ENCODE results near the gene HOXC10.

HOXC10 gene

DNA sequence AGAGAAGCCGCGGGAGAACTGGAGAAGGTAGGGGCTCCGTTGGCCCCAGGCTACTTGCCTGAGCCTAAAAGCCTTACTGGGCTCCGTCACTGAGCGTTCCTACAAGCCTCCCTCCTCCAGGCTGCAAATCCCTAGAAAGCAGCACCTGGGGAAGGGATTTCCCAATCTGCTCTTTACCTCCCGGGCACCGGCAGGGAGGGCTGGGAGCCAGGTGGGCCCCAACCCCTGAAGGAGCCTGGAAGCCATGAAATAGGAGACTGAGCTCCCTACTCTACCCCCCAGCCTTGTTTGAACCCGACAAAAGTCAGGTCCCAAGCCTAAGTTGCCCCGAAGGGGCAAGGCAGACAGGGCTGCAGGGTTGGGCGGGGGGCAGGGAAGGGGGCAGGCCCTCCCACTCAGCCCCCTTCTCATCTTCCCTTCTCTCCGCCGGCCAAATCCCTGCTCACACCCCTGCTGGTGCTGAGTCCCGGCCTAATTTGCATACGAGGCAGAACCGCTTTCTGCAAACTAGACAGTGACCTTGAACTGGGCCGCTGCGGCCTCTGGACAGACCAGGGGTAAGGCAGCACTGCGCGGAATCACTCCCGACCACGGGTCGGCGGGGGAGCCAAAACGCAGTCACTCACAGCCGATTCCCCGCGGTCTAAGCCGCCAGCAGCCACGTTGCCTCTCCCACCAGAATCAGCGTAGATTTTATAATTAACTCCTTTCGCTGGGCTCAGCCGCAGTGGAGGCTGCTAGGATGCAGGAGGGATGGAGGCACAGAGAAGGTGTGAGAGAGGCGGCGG is 34.0 kb upstream of the HOXC10 start:
- no peak for DNase-seq

DNA sequence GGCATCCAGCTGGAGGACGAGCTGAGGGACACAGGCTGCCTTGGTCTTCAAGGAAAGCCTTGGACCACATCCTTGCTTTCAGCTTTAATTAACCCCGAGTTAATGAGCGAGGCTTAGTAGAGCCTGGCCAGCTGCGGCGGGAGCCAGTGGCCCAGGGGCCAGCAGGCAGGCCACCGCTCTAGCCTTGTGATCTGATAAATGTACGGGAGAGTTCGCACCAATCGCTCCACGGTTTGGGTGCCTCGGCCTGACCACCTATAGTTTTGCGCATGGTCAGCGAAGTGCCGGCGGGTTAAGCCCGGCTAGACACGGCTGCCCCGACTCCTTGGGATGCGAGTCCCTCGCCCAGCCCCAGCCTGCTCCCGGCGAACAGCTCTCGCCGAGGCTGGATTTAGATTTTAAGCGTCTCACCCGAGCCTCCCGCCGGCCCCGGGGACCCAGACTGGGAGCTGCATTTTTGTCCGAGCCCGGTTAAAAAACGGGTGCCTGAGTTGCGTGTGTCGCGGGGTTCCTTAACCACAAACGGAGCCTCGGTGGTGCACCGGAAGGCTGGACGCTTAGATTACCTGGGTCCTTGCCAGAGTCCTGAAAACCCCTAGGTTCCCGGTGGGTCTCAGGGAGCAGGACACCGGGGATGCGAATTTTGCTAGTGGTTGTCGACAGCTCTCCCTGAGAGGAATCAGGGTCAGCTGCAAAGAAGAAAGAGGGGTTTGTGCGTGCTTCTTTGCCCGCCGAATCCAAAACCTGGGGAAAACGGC is 33.2 kb upstream of the HOXC10 start:
- no peak for DNase-seq

DNA sequence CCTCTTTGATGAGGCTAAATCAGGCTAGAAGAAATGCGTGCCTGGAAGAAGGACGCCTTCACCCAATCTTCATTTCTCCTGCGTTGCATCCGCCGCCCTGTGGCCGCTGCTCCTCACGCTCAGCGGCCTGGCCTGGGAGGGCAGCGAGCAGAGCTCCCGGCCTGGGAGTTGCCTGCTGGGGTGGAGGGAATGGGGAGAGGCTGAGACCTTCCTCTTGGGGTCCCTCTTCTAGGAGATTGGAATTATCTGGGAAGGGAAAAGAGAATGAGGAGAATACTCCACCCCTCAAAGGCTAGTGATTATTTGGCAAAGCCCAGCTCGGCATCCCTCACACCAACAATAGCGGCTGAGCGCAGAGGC is 32.6 kb upstream of the HOXC10 start:
- no peak for DNase-seq

DNA sequence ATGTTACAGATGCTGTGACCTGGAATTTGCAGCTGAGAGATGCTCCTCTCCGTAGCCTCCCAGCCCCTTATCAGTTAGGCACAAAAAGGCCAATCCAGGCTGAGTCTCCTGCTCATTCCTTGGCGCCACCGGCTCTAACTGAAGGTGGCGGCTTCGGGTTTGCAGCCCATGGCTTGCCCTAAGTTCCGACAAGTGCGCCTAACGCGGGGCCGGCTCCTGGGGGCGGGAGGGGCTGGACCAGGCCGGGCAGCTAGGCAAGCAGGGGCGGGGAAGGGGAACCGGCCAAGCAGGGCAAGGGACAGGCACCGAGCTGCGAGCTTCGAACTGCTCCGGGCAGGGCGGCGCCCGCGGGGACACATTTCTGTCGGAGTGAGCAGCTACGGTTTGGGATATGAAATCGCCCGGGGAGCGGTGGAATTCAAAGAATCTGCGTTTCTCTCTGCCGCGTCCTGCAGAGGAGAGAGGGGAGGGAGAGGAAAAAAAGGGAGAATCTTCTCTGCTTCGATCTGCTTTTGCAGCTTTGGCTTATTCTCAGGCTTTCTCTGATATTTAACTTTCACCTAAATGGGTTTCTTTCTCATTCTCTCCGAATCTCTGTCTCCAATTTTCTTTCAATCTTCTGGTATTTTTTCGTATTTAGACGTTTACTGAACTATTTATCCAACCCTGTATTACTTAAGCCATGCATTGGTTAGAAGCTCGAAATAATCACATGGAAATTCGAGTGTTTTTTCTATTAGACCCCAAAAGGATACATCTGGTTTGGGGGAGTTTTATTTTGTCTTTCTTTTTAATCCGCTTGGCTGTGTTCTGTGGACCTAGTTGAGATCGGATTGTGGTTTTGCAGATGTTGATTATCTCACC is 31.8 kb upstream of the HOXC10 start:
- DNase-seq, result no peak

DNA sequence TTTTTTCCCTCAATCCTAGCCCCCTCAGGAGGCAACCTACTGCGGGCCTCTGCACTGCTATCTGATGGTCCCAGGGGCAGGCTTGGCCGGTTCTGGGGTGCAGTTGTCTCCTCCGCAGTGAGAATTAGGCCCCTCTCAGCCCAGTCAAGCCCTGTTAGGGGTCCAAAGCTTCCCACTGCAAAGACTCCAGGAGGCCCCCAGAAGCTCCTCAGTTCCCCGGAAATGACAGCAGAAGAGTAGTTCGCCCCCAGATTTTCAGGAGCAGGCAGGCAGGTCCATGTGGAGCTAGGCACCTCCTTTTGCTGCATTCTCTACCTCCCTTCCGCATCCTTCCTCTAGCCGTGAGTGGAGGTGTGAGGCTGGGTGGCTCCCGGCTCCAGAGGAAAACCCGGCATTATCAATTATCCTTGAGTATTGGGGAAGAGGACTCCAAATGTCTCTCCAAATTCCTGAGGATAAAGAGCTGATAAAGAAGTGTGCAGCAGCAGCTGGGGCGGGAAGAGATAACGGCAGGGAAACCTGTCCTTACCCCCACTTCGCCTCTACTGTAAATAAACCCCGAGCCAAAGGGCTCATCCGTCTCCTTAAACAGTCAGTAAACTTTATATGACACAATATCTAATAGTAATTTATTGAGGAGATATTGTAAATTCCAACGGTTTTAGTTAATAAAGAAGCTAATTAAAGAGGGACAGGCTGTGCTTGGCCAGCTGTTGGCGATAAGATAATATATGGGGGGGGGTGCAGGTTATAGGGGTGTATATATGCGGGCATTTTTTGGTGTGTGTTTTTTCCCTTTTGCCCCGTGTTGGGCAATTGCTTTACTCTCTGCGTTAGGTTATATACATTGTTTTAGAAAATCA is 30.9 kb upstream of the HOXC10 start:
- DNase-seq, result no peak

GRCh38 chr12:53954694-53955035 is 30.3 kb upstream of the HOXC10 start, which contains the start of gene HOXC12:
TSS of gene HOXC12 (plus strand) at chr12:53954903. CDS start at chr12:53954930, 27 bp downstream.
- no peak for DNase-seq

DNA sequence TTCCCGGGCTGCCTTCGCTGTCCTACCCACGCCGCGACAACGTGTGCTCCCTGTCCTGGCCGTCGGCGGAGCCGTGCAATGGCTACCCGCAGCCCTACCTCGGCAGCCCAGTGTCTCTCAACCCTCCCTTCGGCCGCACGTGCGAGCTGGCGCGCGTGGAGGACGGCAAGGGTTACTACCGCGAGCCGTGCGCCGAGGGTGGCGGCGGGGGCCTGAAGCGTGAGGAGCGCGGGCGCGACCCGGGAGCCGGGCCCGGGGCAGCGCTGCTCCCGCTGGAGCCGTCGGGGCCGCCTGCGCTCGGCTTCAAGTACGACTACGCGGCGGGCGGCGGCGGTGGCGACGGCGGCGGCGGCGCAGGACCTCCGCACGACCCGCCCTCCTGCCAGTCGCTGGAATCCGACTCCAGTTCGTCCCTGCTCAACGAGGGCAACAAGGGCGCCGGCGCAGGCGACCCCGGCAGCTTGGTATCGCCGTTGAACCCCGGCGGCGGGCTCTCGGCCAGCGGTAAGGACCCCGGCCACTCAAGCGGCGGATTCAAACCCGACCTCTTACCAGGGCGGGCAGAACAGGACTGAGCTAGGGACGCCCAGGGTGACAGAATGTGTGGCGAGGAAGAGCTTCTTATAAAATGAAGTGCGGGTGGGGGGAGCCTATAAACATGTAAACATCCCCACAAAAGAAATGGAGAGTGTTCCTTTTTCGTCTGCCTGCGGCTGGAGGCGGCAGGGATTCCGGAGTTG is 29.7 kb upstream of the HOXC10 start:
- no peak for DNase-seq

GRCh38 chr12:53955776-53956250 is 29.1 kb upstream of the HOXC10 start:
- DNase-seq, result no peak

- DNase-seq, result no peak
Measured at GRCh38 chr12:53956251-53956887, 28.6 kb upstream of the HOXC10 start.

- no peak for DNase-seq
Measured at GRCh38 chr12:53956914-53957536, 27.9 kb upstream of the HOXC10 start.

DNA sequence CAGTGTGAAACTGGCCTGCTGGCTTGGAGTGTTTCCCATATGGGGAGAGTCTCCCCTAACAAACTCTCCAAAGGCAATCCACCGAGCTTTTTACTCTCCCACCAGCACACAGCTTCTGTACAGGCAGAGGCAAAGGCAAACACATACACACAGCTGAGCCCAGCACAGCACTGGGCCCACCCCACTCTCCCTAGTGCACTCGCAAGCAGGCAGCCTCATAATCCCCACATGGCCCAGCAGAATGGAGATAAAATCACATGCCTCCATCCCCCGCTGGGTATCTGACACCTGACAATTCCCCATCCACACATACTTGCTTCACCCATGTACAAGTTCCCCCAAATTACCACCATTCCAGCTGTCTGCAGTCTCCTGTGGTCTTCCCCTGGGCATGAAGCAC is 26.8 kb upstream of the HOXC10 start:
- DNase-seq, result no peak

DNA sequence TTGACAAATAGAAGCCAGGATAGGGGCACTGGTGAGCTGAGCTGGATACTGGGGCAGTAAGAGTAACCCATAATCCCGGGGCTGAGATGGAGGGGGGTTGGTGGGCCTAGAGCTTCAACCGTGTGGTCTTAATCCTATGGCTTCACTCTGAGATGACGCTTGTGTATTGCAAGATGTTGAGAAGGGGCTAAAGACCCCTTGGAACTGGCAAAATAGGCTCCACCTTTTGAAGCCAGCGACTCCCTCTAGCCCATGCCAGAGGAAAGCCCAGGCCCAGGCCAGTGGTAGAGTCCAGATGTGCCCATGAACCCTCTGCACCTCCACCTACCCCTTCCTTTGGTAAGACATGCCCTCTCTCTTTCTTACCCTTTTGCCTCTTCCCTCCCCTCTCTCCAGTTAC is 25.6 kb upstream of the HOXC10 start:
- no peak for DNase-seq

DNA sequence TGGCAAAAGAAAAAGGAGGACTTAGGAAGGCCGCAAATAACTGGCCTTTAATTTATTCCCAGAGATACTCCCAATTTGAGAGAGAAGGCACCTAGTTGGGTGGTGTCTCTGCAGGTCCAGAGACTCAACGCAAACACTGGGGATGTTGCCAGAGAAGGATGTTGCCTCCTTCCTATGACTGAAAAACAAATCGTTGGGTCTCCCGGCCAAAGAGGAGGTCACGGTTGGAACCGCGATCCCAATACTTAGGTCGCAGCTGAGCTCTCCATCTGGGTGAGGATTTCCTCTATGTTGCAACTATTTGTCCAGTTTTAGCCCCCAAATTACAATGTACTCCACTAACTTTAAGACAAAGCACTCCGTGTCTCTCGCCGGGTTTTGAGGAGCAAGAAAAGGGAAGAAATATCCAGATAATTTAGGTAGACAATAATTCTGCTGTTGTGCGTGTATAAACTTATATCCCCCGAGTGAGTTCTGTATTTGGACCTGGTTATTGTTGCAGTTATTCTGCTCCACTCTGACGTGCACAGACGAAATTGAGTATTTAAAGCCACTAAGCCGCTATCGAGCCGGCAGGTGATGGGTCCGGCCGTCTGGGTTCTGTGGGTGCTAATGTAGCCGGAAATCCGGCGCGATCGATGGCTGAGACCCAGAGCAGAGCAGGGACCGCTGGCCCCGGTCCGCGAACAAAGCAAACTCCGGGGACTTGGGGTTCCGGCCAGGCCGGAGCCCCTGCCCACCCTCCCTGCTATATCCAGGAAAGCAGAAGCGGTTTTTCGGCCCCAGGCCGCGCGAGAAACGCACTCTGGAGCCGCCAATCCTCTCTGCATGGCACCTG is 24.5 kb upstream of the HOXC10 start:
- DNase-seq, result no peak

DNA sequence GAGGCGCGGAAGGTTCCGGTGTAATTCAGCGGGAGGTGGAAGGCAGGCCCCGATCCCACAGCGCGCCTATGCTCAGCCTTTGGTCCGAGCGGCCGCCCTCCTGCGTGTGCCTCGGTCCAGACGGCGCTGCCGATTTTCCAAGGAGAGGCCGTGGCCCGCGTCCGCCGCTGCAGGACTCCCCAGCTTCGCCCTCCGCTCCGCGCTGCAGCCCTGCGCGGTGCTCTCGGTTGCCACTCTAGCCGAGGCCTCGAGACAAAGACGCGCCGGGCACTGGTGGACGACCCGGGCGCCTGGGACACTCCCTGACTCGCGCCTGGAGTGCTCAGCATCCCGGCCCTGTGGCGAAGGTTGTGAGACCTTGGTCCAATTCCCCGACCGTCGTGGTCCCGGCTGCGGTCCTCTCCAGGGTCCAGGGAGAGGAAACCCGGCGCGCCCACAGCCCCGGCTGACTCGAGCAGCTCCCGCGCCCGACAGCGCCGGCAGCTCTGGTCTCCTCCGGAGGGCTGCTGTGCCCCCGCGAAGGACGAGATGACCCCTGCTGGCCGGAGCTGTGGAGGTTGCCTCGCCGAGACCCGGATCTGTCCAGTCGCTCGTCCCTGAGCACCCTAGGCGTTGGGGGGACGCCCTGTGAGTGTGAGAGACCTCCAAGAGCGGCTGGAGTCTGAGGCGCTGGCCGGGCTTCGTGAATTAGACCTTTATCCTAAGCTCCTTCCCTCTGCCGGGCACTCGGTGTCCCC is 23.8 kb upstream of the HOXC10 start:
- DNase-seq, result no peak

DNA sequence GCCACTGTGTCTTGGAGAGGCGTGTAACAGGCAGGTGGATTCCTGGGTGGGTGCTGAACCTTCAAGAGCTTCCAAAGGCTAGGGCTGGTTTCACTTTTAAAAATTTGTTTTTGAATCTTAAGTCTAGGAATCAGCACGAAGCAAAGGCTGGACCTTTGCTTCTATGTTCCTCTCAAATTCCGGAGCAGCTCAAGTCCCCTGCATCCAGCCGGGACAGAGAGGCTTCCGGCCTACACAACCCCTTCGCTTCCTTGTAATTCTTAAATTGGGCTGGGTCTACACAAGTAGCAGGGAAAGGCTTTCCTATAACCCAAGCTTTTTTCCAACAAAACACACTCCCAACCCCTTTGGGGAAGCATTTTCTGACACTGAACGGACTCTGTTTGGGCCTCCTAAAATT is 21.9 kb upstream of the HOXC10 start:
- no peak for DNase-seq

- DNase-seq, result no peak
Measured at GRCh38 chr12:53963434-53964314, 21.3 kb upstream of the HOXC10 start.

GRCh38 chr12:53964315-53964713 is 20.6 kb upstream of the HOXC10 start:
- no peak for DNase-seq

Data from NCI-H1092 (cell line).